Stimulated activated CD4-positive, alpha-beta T cell treated with anti-CD3 and anti-CD28 coated beads, TNF-alpha, amount 100 ng/mL, for 24 hours (primary cell): ENCODE results near the gene CNOT11.
"Not testable (repeated sequence)": the region's sequence is repeated elsewhere in the genome, so short reads cannot be mapped to it uniquely, and the experiment has no call there.

Source experiments
- DNase-seq, 3 experiments: peaks; one replicate each; pipeline ENCODE4 v3.0.0-alpha.2; 2020; ENCODE audit warnings: low read depth in 3 of 3

CNOT11 gene

DNA sequence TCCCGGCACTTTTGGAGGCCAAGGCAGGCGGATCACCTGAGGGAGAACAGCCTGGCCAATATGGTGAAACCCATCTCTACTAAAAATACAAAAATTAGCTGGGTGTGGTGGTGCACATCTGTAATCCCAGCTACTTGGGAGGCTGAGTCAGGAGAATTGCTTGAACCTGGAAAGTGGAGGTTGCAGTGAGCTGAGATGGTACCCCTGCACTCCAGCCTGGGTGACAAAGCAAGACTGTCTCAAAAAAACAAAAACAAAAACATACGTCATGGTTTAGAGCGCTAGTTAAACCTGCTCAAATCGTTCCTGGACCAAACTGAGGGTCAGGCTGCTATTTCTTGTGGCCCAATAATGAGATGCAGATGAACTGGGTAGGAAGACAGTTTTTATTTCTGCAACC, 7.2 kb upstream of the CNOT11 start:
- DNase-seq, result not testable (repeated sequence)

DNA sequence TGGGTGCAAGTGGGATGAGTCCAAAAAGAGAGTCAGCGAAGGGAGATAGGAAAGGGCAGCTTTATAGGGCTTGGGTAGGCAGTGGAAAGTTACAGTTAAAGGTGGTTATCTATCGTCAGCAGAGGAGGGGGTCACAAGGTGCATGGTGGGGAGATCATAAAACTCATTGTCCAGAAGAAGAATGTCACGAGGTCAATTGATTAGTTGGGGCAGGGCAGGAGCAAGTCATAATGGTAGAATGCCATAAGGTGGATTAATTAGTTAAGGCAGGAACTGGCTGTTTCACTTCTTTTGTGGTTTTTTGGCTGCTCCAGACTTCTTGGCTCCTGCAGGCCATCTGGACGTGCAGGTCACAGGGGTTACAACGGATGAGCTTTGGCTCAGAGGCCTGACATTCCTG, 3.9 kb upstream of the CNOT11 start:
- DNase-seq, result not testable (repeated sequence)

DNA sequence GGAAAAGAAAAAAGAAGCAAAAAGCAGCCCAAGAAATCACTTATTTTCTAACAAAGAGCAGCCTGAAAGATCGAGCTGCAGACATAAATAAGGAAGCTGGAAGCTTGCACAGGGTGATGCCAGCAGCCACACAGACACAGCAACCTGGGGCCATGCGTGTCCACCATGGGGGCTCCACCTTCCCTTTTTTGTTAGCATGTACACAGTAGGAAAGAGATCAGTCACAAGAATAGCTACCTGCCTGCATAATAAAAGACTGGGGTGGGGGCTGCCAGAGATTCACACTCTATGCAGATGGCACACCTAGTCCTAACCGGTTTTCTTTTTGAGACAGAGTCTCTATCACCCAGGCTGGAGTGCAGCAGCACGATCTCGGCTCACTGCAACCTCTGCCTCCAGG, 2.9 kb upstream of the CNOT11 start:
- no peak for DNase-seq

DNA sequence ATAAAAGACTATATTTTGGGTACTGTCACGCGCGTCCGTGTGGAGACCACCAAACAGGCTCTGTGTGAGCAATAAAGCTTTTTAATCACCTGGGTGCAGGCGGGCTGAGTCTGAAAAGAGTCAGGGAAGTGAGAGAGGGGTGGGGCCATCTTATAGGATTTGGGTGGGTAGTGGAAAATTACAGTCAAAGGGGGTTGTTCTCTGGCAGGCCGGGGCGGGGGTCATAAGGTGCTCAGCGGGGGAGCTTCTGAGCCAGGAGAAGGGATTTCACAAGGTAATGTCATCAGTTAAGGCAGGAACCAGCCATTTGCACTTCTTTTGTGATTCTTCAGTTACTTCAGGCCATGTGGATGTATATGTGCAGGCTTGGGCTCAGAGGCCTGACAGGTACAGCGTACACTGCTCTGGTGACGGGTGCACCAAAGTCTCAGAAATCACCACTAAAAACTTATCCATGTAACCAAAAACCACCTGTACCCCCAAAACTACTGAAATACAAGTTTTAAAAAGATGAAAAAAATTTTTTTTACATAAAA, 1.4 kb upstream of the CNOT11 start:
- not testable (repeated sequence) for DNase-seq

DNA sequence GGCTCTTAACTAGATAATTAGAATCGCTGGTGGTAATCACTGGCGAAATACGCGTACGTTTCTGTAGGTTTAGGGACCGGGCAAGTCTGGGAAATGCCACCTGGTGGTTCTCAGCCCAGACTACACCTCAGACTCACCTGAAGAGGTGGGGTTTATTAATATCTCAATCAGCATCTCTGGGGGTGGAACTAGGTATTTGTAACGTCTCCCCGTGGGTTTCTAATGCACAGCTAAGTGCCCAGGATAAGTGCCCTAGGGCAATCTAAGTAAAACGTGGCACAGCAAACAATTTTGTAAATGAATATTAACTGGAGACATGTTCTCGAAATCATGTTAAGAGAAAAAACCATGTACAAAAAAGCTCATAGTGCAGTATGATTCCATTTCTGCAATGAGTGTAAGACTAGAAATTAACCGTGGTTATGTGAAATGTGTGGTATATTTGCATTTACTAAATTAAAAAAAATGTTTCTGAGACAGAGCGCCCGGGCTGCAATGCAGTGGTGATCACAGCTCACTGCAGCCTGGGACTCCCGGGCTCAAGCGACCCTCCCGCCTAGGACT, 760 bp upstream of the CNOT11 start:
- peak in 1 of 3 experiments; percentile 8 for DNase-seq

DNA sequence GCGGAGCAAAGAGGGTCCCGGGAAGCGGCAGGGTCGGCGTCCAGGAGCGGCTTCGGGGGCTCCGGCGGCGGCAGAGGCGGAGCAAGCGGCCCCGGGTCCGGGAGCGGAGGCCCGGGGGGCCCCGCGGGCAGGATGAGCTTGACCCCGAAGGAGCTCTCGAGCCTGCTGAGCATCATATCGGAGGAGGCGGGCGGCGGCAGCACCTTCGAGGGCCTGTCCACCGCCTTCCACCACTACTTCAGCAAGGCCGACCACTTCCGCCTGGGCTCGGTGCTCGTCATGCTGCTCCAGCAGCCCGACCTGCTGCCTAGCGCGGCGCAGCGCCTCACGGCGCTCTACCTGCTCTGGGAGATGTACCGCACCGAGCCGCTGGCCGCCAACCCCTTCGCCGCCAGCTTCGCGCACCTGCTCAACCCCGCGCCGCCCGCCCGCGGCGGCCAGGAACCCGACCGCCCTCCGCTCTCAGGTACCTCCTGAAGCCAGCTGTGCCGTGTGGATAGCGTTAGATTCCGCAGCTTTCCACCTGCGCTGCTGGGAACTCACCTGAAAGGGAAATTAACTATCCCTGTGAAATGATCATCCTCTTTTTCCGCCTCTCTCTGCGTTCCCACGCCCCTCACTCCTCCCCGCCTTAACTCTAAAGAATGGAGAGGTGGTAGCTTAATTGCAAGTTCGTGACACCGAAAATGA, 472 bp downstream of the CNOT11 start:
- DNase-seq, result peak; percentile 39 to 66 (median 51)

DNA sequence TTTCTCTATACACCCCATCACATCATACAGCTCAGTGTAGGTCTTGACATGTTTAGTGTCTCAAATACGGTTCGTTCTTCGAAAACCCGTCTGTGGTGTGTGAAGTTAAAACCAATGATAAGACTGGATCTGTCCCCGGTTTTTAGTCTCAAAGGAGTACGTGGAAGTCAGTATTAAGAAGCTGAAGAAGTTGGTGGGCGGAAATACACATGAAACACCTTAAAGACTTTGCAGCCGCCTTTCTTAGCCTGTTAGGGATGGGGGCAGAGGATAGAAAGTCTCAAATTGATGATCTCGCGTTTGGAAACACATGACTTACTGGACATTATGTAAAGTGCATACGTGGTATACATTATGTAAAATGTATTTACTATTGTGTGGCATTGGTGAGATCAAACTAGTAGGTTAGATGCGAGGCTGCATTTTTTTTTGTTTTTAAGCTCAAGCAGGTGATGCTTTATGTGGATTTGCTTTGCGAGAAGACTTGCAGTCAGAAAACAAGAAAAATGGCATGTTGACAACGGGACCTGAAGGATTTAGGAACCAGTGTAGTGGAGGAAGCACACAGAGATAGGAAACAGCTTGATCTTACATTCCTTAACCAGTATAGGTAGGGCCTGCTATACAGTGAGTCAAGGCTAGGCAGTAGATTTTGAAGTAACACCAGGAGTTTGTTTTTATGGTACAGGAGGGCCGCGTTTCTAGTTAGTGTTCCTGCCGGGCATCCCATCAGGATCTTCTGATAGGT, 1.2 kb downstream of the CNOT11 start:
- DNase-seq, result no peak

DNA sequence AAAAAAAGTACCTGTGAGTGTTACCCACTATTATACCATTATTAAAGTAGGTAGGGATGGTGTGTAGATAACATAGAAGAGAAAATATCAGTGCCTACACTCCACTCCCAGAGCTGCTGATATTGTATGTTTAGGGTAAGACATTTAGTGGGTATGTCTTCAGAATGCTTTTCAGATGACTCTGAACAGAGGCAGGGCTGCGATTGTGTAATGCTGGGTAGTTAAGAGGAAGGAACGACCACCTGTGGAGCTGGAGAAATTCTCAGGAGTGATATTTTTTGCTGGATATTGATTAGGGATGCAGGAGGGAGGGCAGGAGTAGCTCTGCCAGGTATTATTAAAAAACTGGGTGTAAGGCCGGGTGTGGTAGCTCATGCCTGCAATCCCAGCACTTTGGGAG, 2.8 kb downstream of the CNOT11 start:
- DNase-seq, result no peak

DNA sequence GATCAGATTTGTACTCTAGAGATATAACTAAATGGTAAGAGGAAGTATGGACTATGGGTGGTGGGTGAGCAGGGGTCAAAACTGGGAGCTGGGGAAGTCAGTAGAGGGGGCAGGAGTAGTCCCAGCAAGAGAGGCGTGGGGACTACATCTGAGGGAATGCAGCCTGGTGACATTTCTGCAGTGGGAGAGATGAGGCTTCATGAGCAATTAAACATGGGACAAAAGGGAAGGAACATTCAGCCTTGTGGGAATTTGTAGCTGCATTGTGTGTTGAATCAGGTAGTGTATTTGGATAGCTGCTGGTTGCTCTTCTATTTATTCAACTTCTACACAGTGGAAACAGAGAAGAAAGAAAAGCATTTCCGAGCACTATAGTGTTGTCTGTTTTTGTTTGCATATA, 3.6 kb downstream of the CNOT11 start:
- DNase-seq, result no peak

DNA sequence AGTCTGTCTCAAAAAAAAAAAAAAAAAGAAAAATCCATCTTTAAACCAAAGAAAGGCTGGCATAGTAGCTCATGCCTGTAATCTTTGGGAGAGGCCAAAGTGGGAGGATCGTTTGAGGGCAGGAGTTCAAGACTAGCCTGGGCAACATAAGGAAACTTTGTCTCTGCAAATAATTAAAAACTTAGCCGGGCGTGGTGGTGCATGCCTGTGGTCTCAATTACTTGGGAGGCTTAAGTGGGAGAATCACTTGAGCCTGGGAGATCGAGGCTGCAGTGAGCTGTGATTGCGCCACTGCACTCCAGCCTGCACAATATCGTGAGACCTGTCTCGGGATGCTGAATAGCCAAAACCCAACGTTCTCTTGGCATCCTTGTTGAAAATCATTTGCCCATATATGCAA, 6.1 kb downstream of the CNOT11 start:
- DNase-seq, result no peak

DNA sequence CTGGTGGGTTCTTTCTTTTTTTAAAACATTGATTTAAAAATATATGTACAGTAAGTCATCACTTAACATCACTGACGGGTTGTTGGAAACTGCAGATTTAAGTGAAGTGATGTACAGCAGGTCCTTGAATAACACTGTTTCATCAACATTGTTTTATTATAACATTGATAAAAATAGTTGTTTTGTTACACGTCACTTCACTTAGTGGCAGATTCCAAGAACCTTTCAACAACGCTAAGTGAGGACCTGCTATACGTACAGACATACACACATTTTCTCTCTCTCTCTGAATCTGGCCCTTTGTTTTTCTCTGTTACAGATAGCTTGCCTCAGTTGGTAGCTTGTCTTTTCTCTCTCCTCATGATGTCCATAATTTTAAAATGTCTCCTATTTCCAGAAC, 9.5 kb downstream of the CNOT11 start:
- no peak for DNase-seq

DNA sequence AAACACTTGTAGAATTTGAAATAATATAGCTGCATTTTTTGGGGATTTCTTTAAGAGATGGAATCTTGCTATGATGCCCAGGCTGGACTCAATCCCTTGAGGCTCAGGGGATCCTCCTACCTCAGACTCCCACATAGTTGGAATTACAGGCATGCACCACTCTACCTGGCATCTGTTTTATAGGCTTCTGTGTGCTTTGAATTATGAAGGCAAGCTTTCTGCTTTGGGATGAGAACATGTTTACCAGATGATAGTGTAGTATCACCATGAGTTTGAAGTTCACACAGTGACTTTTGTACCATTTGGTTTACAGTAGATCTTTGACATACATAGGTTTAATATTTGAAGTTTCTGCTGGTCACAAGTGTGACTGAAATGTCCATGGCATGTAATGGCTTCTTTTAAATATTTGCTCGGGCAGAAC, 10.7 kb downstream of the CNOT11 start:
- DNase-seq, result no peak

DNA sequence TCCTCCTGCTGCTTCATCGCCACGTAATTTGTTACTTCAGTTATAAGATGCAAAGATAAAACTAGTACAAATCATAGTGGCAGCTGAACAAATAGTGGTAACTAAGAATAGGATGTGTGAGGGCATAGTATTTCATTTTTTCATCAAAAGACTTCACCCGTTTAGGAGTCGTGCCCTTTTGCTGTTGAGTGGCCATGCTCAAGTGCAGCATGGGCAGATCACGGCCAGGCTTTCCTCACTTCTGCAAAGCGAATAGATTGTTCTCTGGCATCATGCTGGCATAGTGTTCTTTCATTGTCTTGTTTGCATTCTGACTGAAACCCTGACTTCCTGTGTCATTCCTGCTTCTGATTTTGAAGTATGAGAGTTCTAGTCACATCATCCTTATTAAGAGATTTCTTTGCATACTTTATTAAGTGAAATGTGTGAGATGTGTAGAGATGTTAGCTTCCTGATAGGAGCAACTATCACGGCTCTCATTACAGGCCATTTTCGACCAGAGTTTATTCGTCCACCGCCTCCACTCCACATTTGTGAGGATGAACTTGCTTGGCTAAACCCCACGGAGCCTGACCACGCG, 11.8 kb downstream of the CNOT11 start:
- DNase-seq, result no peak

DNA sequence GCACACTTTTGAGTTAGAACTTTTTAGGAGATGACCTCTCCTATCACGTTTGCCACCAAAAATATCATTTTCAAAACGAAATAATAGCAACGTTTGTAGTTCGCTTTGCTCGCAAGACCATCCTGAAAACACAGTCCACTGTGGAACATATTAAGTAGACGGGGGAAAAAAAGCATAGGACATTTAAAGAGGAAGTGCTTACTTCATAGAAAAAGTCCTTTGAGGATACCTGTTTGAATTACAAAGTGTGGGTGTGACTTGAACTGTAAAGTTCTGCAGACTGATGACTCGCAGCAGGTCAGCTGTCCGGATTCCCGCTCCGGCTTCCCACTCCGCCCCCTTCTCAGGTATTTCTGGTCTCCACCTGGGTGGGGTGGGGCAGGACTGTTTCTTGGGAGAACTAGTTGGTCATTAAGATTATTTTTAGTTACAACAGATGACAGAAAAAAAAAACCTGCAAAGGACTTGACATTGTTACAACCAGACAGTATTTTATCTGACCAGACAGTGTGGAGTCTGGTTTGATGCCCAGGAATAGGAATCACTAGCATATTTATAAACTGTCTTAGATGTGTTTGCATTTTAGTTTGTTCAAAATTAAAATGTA, 13.3 kb downstream of the CNOT11 start:
- no peak for DNase-seq

DNA sequence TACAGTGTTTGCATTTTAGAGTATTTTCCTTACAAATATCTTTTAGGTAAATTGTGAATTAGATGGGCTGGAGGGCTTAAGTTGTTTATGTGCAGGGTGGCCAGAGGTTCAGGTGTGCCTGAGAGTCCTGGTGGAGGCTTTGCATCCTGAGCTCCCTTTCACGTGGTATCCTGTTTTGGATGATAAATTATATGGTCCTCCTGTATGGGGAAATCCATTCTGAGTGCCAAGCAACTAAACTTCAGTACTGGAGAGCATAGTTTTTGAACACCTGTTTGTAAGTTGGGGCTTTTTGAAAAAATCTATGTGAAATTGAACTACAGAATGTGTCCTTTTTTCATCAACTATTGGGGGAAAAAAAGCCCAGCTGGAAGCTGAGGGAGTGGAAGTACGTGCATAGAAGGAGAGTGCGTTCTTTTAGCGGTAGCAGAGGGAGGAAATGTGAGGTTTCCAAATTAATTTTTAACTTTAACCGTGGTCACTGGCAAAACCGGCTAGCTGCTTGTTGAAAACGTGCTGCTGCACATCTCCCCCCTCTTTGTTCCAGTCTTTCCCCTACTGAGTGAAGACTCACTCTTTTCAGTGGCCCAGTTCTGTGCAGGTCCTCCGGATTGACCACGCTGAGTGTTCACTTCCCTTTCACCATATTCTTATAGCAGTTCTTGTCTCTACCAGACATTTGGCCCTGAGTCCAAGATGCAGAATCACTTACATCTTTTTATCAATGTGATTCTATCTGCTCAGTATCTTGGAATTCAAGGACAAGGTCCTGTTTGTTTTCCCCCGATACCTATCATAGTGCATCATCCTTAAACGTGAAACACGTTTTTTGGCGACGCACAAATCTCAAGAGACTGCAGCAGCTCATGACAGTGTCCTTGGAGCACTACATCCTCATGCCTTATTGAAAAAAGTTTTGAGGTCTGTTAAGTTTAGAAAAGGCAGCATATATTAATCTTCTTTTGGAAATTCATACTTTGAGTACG, 15.3 kb downstream of the CNOT11 start:
- no peak for DNase-seq

DNA sequence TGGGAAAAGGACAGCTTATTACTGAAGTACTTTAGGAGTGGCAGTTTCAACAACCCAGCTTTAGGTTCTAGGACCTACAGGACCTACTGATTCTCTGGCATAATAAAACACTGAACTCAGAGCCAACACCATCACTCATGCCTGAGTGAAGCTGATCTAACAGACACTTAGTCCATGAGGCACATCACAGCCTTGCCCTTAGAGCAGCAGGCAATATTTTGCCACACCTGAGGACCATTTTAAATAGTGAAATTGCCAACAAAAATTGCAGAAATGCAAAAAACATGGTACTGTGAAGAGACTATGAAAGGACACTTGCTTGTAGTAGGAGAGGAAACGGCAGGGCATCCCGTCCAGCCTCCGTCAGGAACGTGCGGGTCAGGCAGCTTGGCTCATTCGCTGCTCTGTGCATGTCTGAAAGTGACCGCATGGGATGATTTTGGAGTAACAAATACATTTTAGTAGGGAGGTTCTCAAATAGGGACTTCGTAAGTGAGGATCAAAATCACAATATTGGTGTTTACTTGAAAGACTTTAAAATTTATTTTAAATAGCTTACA, 18.1 kb downstream of the CNOT11 start:
- DNase-seq, result no peak

DNA sequence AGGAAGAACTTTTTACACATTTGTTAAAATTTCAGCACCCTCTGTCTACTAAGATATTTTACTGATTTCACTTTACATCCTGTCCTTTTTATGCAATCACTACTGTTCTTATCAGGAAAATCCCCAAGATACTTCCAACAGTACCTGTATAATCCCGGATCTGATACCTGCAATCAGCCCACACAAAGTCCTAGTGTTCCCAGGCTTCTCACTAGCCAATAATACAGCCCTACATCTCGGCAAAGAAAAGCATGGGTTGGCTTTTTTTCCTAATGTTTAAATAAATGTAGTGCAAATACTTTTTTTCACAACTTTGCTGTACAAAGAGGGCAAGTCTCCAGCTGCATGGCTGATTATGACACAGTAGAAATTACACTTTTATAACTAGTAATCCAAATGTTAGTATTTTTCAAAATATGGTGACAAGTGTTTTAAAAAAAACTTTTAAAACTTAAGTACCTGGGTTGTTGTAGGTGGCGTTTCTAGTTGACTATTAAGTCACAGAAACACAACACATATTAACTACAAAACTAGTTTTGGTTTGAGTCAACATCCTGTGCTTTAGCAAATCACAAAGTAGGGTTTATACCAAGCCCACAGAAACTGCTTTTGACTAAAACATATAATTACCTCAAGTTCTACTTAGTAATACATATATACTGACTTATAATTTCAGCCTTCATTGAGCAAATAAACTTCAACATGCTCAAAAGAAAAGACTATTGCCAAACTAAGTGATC, 19.5 kb downstream of the CNOT11 start:
- DNase-seq, result no peak

DNA sequence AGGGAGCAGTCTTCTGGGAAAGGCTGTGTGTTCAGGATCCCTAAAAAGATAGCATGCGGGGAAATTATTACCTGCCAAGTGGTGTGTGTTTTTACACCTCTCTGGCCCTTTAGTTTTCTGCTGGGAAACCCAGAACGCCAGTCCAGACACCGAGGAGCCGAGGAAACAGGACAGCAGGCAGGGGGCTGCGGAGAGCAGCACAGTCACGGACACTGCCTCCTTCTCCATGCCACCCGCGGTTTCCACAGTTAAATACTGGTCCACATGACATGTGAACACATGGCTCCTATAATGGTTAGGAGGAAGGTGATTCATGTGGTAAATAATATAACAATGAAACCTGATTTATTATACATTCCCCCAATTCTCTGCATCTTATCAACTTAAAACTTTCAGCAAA, 20.4 kb downstream of the CNOT11 start:
- DNase-seq, result no peak

DNA sequence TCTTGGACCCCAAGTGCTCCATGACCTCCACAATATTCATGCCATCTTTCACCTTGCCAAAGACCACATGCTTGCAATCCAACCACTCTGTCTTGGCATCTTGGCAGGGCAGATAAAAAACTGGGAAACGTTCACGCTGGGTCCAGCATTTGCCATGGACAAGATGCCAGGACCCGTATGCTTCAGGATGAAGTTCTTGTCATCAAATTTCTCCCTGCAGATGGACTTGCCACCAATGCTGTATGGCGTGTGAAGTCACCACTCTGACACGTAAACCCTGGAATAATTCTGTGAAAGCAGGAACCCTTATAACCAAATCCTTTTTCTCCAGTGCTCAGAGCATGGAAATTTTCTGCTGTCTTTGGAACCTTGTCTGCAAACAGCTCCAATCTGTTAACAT, 21.5 kb downstream of the CNOT11 start:
- no peak for DNase-seq

DNA sequence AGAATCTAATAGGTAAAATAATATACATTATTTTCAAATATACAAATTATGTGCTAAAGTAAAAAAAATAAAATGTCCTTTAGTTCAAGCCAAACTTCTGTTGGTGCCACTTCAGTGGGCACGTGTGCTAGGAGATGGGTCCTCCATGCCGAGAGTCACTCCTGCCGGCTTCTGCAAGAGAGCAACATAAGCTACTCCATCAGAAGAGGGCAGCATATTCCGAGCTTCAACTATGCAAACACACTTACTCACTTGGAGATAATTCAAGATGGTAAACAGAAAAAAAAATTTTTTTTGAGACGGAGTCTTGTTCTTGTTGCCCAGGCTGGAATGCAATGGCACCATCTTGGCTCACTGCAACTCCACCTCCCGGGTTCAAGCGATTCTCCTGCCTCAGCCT, 24.4 kb downstream of the CNOT11 start:
- no peak for DNase-seq
